ENCODE measurements around the gene RAB20.

The RAB20 gene

GRCh38 chr13:110593430-110594130, 32.1 kb upstream of the RAB20 start:
- no peak overlapping the region for H3K9ac ChIP-seq (ENCODE audit: low read depth, low read length, poor library complexity)
- no peak for DNase-seq (ENCODE audit: low spot score)
- H4K8ac ChIP-seq (ENCODE audit: low read depth, low read length), result no peak overlapping the region
- no peak overlapping the region for H2BK120ac ChIP-seq (ENCODE audit: low read depth, low read length)
- no peak overlapping the region for H3K23ac ChIP-seq (ENCODE audit: low read depth, low read length, poor library complexity)
- no peak overlapping the region for H2BK12ac ChIP-seq (ENCODE audit: low read length)
- H3K4me2 ChIP-seq (ENCODE audit: insufficient read depth, low read length, poor library complexity, severe bottlenecking), result no peak overlapping the region
- no CpG with 5 or more reads among the region's 6 CpGs for WGBS, 2 donors (ENCODE audit: extremely low coverage in 2 of 2, insufficient read length in 2 of 2, insufficient replicate concordance in 1 of 2)
- no peak overlapping the region for H4K91ac ChIP-seq (ENCODE audit: low read depth, low read length, poor library complexity)
- H3K4me3 ChIP-seq (ENCODE audit: low read length in 2 of 2), result no peak overlapping the region
- H3K9me3 ChIP-seq (replicated peaks in 1 of 2; ENCODE audit: control insufficient read depth in 2 of 2, insufficient read depth in 1 of 2, low read depth in 1 of 2, low read length in 2 of 2), result no peaks in the 10 kb centered on the region
- no peaks in the 10 kb centered on the region for H3K4me1 ChIP-seq (ENCODE audit: control insufficient read depth in 2 of 2, insufficient read depth in 1 of 2, low read depth in 1 of 2, low read length in 2 of 2)
- H3K14ac ChIP-seq (ENCODE audit: low read length), result no peak overlapping the region
- no peak overlapping the region for H3K27ac ChIP-seq (replicated peaks; ENCODE audit: low read length)
- no peak overlapping the region for H3K18ac ChIP-seq (ENCODE audit: low read length)
- H3K27me3 ChIP-seq (ENCODE audit: control insufficient read depth in 3 of 3, insufficient read depth in 3 of 3, low read depth in 1 of 3, low read length in 3 of 3), result peaks cover 0 to 14% (median 0%) of the 10 kb centered on the region in 3 experiments
- no peak overlapping the region for H2AK5ac ChIP-seq (ENCODE audit: low read depth, low read length)
- H3K79me1 ChIP-seq (ENCODE audit: low read depth, low read length), result no peaks in the 10 kb centered on the region
- no peak overlapping the region for H3K4ac ChIP-seq (ENCODE audit: low read length)
- no peak overlapping the region for H2AFZ ChIP-seq (ENCODE audit: low read length)
- H2BK15ac ChIP-seq (ENCODE audit: low read length), result no peak overlapping the region
- H2BK5ac ChIP-seq (ENCODE audit: low read length), result no peak overlapping the region
- no peaks in the 10 kb centered on the region for H3K36me3 ChIP-seq (replicated peaks in 1 of 2; ENCODE audit: control insufficient read depth in 2 of 2, insufficient read depth in 2 of 2, low read length in 2 of 2)

DNA sequence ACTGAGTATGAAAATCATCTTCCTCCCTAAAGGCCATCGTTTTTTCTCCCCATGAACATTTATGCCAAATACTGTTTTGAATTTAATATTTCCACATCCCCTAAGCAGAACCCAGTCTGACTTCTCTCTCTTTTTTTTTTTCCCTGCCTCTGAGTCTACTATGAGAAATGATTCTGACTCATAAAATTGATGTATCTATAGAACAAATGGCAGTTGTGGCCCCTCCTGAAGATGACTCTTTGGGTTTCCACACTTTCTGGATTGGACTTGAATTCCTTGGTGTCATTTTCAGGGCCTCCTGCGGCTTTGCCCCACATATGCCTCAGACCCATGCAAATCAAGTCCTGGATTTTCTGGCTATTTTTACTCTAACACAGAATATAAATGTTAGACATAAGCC, 31.1 kb upstream of the RAB20 start:
- Histone ChIP-seq H3K18ac (ENCODE audit: low read length) (no peak overlapping the region), H2BK12ac (ENCODE audit: low read length) (no peak overlapping the region), H3K79me1 (ENCODE audit: low read depth, low read length) (no peaks in the 10 kb centered on the region), H2BK15ac (ENCODE audit: low read length) (no peak overlapping the region), H3K9me3 (replicated peaks in 1 of 2; ENCODE audit: control insufficient read depth in 2 of 2, insufficient read depth in 1 of 2, low read depth in 1 of 2, low read length in 2 of 2) (no peaks in the 10 kb centered on the region), H3K4me1 (ENCODE audit: control insufficient read depth in 2 of 2, insufficient read depth in 1 of 2, low read depth in 1 of 2, low read length in 2 of 2) (no peaks in the 10 kb centered on the region), H3K27ac (replicated peaks; ENCODE audit: low read length) (no peak overlapping the region), H4K91ac (ENCODE audit: low read depth, low read length, poor library complexity) (no peak overlapping the region), H3K36me3 (replicated peaks in 1 of 2; ENCODE audit: control insufficient read depth in 2 of 2, insufficient read depth in 2 of 2, low read length in 2 of 2) (no peaks in the 10 kb centered on the region), H3K4me2 (ENCODE audit: insufficient read depth, low read length, poor library complexity, severe bottlenecking) (no peak overlapping the region), H3K23ac (ENCODE audit: low read depth, low read length, poor library complexity) (no peak overlapping the region), H3K4me3 (ENCODE audit: low read length in 2 of 2) (no peak overlapping the region), H2BK5ac (ENCODE audit: low read length) (no peak overlapping the region), H2AFZ (ENCODE audit: low read length) (no peak overlapping the region), H2BK120ac (ENCODE audit: low read depth, low read length) (no peak overlapping the region), H3K9ac (ENCODE audit: low read depth, low read length, poor library complexity) (no peak overlapping the region), H4K8ac (ENCODE audit: low read depth, low read length) (no peak overlapping the region), H2AK5ac (ENCODE audit: low read depth, low read length) (no peak overlapping the region), H3K14ac (ENCODE audit: low read length) (no peak overlapping the region), H3K27me3 (ENCODE audit: control insufficient read depth in 3 of 3, insufficient read depth in 3 of 3, low read depth in 1 of 3, low read length in 3 of 3) (peaks cover 0 to 14% (median 0%) of the 10 kb centered on the region in 3 experiments), H3K4ac (ENCODE audit: low read length) (no peak overlapping the region)
- no CpG with 5 or more reads among the region's 2 CpGs for WGBS, 2 donors (ENCODE audit: extremely low coverage in 2 of 2, insufficient read length in 2 of 2, insufficient replicate concordance in 1 of 2)
- DNase-seq (ENCODE audit: low spot score), result no peak

GRCh38 chr13:110590577-110590976, 29.1 kb upstream of the RAB20 start:
- H4K8ac ChIP-seq (ENCODE audit: low read depth, low read length), result no peak overlapping the region
- H3K4me2 ChIP-seq (ENCODE audit: insufficient read depth, low read length, poor library complexity, severe bottlenecking), result no peak overlapping the region
- no peak for DNase-seq (ENCODE audit: low spot score)
- H3K18ac ChIP-seq (ENCODE audit: low read length), result no peak overlapping the region
- no peak overlapping the region for H2BK5ac ChIP-seq (ENCODE audit: low read length)
- no peak overlapping the region for H3K4ac ChIP-seq (ENCODE audit: low read length)
- no peaks in the 10 kb centered on the region for H3K9me3 ChIP-seq (replicated peaks in 1 of 2; ENCODE audit: control insufficient read depth in 2 of 2, insufficient read depth in 1 of 2, low read depth in 1 of 2, low read length in 2 of 2)
- H2AK5ac ChIP-seq (ENCODE audit: low read depth, low read length), result no peak overlapping the region
- H3K4me1 ChIP-seq (ENCODE audit: control insufficient read depth in 2 of 2, insufficient read depth in 1 of 2, low read depth in 1 of 2, low read length in 2 of 2), result no peaks in the 10 kb centered on the region
- no peak overlapping the region for H3K9ac ChIP-seq (ENCODE audit: low read depth, low read length, poor library complexity)
- H3K36me3 ChIP-seq (replicated peaks in 1 of 2; ENCODE audit: control insufficient read depth in 2 of 2, insufficient read depth in 2 of 2, low read length in 2 of 2), result no peaks in the 10 kb centered on the region
- H3K27me3 ChIP-seq (ENCODE audit: control insufficient read depth in 3 of 3, insufficient read depth in 3 of 3, low read depth in 1 of 3, low read length in 3 of 3), result peaks cover 0 to 9% (median 0%) of the 10 kb centered on the region in 3 experiments
- H2BK120ac ChIP-seq (ENCODE audit: low read depth, low read length), result no peak overlapping the region
- WGBS, 2 donors (ENCODE audit: extremely low coverage in 2 of 2, insufficient read length in 2 of 2, insufficient replicate concordance in 1 of 2), result no CpG with 5 or more reads among the region's 6 CpGs
- no peaks in the 10 kb centered on the region for H3K79me1 ChIP-seq (ENCODE audit: low read depth, low read length)
- H3K23ac ChIP-seq (ENCODE audit: low read depth, low read length, poor library complexity), result peak overlapping the region; percentile 18
- H3K27ac ChIP-seq (replicated peaks; ENCODE audit: low read length), result no peak overlapping the region
- no peak overlapping the region for H2BK15ac ChIP-seq (ENCODE audit: low read length)
- no peak overlapping the region for H3K4me3 ChIP-seq (ENCODE audit: low read length in 2 of 2)
- no peak overlapping the region for H2BK12ac ChIP-seq (ENCODE audit: low read length)
- no peak overlapping the region for H2AFZ ChIP-seq (ENCODE audit: low read length)
- no peak overlapping the region for H3K14ac ChIP-seq (ENCODE audit: low read length)
- no peak overlapping the region for H4K91ac ChIP-seq (ENCODE audit: low read depth, low read length, poor library complexity)

- no peak overlapping the region for H2AFZ ChIP-seq (ENCODE audit: low read length)
- no CpG with 5 or more reads among the region's 3 CpGs for WGBS, 2 donors (ENCODE audit: extremely low coverage in 2 of 2, insufficient read length in 2 of 2, insufficient replicate concordance in 1 of 2)
Measured at GRCh38 chr13:110589793-110590390, 28.4 kb upstream of the RAB20 start.

More at GRCh38 chr13:110589793-110590390, 28.4 kb upstream of the RAB20 start:
- Histone ChIP-seq H3K4me2 (ENCODE audit: insufficient read depth, low read length, poor library complexity, severe bottlenecking) (no peak overlapping the region), H3K4me1 (ENCODE audit: control insufficient read depth in 2 of 2, insufficient read depth in 1 of 2, low read depth in 1 of 2, low read length in 2 of 2) (no peaks in the 10 kb centered on the region), H2BK5ac (ENCODE audit: low read length) (no peak overlapping the region), H3K36me3 (replicated peaks in 1 of 2; ENCODE audit: control insufficient read depth in 2 of 2, insufficient read depth in 2 of 2, low read length in 2 of 2) (no peaks in the 10 kb centered on the region), H3K9ac (ENCODE audit: low read depth, low read length, poor library complexity) (no peak overlapping the region), H2BK15ac (ENCODE audit: low read length) (no peak overlapping the region), H3K14ac (ENCODE audit: low read length) (no peak overlapping the region), H3K23ac (ENCODE audit: low read depth, low read length, poor library complexity) (no peak overlapping the region), H2AK5ac (ENCODE audit: low read depth, low read length) (no peak overlapping the region), H3K27ac (replicated peaks; ENCODE audit: low read length) (no peak overlapping the region), H3K9me3 (replicated peaks in 1 of 2; ENCODE audit: control insufficient read depth in 2 of 2, insufficient read depth in 1 of 2, low read depth in 1 of 2, low read length in 2 of 2) (no peaks in the 10 kb centered on the region), H3K4me3 (ENCODE audit: low read length in 2 of 2) (no peak overlapping the region), H3K18ac (ENCODE audit: low read length) (no peak overlapping the region), H4K91ac (ENCODE audit: low read depth, low read length, poor library complexity) (no peak overlapping the region), H4K8ac (ENCODE audit: low read depth, low read length) (no peak overlapping the region), H3K4ac (ENCODE audit: low read length) (no peak overlapping the region), H2BK12ac (ENCODE audit: low read length) (no peak overlapping the region), H3K79me1 (ENCODE audit: low read depth, low read length) (no peaks in the 10 kb centered on the region), H2BK120ac (ENCODE audit: low read depth, low read length) (no peak overlapping the region), H3K27me3 (ENCODE audit: control insufficient read depth in 3 of 3, insufficient read depth in 3 of 3, low read depth in 1 of 3, low read length in 3 of 3) (peaks cover 0 to 9% (median 0%) of the 10 kb centered on the region in 3 experiments)
- DNase-seq (ENCODE audit: low spot score), result no peak
